HG03139 (cell line): Measurements from ENCODE around the gene SNX25.

Source experiments
- ATAC-seq: cut with Tn5 transposase; IDR thresholded peaks from one replicate; pipeline ENCODE4 v1.9.1; 2021; ENCODE audit not compliant: unreplicated experiment

SNX25 gene

GRCh38 chr4:185258741-185259140 lies 49.3 kb downstream of the SNX25 start:
- peak; percentile 43 for ATAC-seq

- ATAC-seq, result no peak
Observed at GRCh38 chr4:185259719-185260118, 50.3 kb downstream of the SNX25 start.

DNA sequence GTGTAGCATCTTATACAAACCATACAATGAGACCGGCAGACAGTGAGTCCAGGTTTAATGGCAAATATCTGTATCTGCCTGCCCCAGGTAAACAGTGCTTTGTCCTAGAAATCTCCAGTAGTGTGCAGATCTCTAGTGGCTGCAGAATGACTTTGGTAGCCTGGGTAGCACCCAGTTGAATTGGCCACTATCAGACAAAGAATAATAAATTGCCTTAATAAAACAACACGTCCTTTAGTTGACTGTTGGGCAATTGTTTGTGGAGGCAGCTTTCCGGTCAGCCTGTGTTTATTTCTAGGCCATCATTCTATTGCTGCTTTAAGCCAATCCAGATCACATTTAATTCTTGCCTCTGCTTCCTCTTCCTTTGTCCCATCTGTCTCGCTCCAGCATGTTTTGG lies 52.5 kb downstream of the SNX25 start:
- no peak for ATAC-seq

DNA sequence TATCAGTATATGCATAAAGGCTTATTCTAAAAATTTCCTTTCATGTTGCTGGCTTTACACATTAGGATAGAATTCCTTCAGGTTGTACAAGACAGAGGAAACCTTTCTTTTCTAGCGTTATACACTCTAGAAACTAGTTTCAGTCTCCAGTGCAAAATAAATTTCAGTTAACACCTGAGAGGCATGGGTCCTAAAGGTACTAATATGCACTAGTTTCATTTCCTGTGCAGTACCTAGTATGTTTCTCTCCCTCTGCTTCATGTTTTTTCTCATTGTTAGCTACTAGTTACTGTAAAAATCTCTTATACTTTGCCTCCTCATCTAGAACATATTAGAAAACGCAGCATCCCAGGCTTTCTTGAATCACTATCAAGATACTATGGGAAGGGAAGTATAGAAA lies 54.0 kb downstream of the SNX25 start:
- ATAC-seq, result peak; percentile 54

- ATAC-seq, result peak; percentile 83
Observed at GRCh38 chr4:185265942-185266341, 56.5 kb downstream of the SNX25 start.

- no peak for ATAC-seq
Observed at GRCh38 chr4:185269286-185269685, 59.9 kb downstream of the SNX25 start.

DNA sequence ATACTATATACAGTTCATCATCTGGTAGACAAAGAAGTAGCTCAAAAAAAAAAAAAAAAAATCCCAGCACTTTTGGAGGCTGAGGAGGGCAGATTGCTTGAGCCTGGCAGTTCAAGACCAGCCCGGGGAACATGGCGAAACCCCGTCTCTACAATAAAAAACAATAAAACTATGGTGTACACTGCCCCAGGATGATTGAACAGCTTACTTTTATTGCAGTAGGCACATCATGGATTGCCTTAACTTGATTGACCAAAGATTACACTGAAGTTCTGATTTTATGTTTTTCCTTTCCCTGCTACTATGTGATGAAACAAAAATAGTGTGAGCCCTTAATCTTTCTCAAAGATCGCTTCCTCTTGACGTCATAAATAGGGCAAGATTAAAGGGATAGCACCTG lies 60.6 kb downstream of the SNX25 start:
- no peak for ATAC-seq

DNA sequence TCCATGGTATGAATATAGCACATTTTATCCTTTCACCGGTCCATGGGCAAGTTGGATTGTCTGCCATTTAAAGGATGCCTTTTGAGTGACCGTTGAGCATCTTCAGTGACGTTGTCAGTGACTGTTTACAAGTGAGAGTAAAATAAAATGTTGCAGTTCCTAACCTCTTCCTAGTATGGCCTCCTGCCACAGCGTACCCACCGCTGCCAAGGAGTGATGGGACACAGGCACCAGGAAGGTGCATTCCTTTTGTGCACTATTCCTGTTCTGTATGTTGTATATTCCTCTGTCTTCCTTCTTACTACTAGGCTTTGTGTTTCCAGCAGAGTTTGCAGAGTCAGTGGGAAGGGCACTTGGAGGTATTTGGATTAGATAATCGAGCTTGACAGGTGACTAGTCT lies 61.5 kb downstream of the SNX25 start:
- no peak for ATAC-seq

- no peak for ATAC-seq
Observed at GRCh38 chr4:185272245-185272644, 62.8 kb downstream of the SNX25 start.

DNA sequence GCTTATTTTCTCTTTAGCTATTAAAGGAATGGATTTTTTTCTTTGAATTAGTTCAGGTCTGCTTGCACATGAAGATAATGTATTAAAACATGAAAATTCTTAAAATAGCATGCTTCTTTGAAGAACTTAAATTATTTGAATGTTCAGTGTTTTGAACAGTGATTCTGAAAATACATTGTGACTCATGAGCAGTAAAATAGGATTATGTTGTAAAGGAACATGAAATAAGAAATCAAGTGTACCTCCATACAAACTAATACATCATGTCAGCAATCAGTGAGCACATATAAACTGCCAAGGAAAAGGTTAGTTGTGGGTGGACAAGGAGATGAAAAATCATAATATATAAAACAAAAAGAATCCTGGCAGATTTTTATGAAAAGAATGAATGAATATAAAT lies 66.1 kb downstream of the SNX25 start:
- no peak for ATAC-seq

DNA sequence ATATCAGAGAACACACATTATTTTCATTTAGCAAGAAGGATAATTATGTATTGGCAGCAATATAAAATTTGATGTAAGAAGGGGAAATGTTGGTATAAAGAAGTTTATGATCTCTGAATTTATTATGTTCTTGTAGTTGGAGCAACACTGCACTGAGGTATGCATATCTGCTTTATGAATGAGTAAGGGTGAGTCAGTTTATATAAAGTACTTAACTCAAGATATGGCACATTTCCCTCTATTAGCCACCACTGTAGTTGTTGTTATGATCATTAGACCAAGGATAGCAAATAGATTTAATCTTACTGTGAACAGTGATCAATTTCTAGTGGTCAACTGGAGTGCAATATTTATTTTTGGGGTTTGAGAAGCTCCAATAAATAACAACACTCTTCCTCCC lies 66.6 kb downstream of the SNX25 start:
- no peak for ATAC-seq

GRCh38 chr4:185278716-185279115 lies 69.3 kb downstream of the SNX25 start:
- no peak for ATAC-seq

DNA sequence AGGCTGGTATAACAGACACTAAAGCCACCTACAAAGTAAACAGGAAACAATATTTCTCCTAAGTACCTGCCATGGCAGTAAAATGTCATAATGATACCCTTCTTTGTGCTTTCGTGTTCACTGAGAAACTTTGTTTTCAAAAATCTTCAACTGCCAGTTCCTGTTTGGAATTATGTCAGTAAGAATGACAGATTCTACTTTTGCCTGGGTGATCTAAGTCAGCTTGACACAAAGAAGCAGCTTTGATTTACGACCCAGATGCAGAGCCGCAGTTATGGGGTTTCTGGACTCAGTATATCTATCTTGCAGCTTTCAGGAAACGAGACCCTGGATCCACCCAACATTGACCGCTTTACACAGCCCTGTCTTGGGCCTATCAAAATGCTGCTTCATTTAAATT lies 71.2 kb downstream of the SNX25 start:
- no peak for ATAC-seq

- no peak for ATAC-seq
Observed at GRCh38 chr4:185282968-185283367, 73.6 kb downstream of the SNX25 start.

GRCh38 chr4:185283723-185284122 lies 74.3 kb downstream of the SNX25 start:
- no peak for ATAC-seq

DNA sequence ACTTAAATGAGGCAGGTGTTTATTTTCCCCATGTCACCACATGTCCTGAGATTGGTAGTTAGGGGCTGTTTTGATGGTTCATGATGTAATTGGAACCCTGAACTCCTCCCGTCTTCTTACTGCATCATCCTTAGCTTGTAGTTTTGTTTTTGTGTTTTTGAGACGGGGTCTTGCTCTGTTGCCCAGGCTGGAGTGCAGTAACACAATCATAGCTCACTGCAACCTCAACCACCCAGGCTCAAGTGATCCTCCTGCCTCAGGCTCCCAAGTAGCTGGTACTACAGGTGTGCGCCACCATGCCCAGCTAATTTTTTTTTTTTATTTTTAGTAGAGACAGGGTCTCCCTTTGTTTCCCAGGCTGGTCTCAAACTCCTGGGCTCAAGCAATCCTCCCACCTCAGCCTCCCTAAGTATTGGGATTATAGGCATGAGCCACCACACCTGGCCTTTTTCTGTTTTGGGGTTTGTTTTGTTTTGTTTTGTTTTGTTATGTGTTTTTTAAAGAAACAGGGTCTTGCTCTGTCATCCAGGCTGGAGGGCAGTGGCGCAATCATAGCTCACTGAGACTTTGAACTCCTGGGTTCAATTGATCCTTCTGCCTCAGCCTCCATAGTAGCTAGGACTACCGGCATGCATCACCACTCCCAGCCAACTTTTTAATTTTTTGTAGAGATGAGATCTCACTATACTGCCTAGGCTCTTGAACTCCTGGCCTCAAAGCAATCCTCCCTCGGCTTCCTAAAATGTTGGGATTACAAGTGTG lies 76.4 kb downstream of the SNX25 start:
- no peak for ATAC-seq

GRCh38 chr4:185286571-185286970 lies 77.2 kb downstream of the SNX25 start:
- ATAC-seq, result no peak

DNA sequence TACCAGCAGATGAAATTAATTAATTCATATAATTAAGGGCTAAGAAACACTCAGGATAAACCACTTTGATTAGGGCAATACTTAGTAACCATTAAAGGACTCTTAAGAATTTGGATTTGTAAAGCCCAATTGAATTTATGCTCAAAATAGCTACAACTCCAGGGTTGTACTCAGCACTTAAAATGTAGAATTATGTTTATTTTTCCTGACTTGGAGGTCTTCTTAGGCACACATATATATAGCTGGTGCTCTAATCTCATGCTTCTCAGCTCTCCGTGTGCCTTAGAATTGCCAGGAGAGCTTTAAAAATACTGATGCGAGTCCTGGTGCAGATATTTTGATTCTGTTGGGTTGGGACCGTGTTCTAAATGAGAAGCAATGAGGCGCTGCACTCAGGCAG lies 77.6 kb downstream of the SNX25 start:
- ATAC-seq, result no peak

DNA sequence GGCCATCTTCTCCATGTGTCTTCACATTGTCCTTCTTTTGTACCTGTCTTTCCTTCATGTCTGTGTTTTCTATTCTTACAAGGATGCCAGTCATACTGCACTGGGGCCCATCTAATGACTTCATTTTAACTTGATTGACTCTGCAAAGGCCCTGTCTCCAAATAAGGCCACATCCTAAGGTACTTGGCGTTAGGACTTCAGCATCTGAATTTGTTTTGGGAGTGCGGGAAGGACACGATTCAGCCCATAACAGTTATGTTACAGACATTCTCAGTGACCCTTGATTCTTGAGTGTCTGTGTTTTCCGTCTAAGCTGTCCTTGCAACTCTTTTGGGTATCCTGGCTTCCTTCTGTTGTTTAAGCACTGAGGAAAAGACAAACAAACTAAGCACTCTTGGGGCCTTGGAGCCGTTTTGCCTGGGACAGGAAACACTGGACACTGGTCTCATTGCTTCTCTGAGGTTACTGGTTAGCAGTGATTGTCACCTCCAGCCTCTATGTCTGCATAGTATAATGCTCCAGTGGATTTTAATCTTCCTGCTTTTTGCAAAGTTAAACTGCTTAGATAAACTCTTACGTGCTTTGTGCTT lies 80.7 kb downstream of the SNX25 start:
- ATAC-seq, result no peak

- no peak for ATAC-seq
Observed at GRCh38 chr4:185290656-185291055, 81.3 kb downstream of the SNX25 start.

DNA sequence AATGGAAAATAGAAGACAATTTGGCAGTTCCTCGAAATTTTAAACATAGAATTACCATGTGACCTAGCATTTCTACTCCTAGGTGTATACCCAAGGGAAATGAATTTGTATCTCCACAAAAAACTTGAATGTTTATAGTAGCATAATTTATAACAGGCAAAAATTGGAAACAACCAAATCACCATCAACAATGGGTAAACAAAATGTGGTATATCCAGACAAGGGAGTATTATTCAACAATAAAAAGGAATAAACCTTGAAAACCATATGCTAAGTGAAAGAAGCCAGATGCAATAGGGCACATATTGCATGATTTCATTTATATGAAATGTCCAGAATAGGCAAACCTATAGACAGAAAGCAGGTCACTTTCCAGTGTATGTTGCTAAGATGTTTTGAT lies 83.8 kb downstream of the SNX25 start:
- ATAC-seq, result no peak

DNA sequence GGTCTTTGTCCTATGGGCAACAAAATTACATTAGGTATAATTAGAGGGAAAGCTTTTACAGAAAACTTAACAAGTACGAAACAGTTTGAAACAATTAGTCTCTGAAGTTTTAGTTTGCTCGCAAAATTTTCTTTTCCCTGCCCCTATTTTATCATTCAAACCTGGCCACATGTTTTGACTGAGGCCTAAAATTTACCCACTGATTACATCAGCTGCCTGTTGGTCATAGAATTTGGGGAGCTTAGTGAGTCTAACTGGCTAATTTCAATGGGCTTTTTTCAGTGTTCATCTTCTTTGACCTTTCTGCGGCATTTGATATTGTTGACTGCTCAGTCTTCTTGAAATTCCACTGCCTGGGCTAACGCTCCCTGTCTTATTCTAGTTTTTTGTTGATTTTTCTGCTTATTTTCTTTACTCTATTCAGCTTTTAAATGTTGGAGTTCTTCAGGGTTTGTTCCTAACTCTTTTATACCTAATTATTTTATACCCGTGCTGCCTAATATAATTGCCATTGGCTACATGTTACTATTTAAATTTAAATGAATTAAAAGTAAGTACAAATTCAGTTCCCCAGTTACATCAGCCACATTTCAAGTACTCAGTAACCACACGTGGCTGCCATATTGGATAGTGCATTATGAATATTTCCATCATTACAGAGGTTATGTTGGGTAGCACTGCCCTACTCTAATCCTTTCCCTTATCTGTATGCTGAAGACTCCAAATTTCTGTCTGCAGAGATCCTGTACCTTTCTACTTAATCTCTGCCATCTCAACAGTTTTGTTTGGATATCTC lies 87.5 kb downstream of the SNX25 start:
- no peak for ATAC-seq
